Hypothalamus (tissue), 51 donors: ENCODE measurements around the gene DHRSX.
"Not testable (repeated sequence)": the region's sequence is repeated elsewhere in the genome, so short reads cannot be mapped to it uniquely, and the experiment has no call there.

Experiments used
- DNase-seq, 51 donors: peaks; one replicate each; lab custom pipeline; 2025; lab: John Stamatoyannopoulos, UW

DHRSX gene

GRCh38 chrX:2376166-2376565 is 124.6 kb downstream of the DHRSX start:
- DNase-seq: no peak

GRCh38 chrX:2374086-2374485 is 126.7 kb downstream of the DHRSX start:
- DNase-seq: no peak

DNA sequence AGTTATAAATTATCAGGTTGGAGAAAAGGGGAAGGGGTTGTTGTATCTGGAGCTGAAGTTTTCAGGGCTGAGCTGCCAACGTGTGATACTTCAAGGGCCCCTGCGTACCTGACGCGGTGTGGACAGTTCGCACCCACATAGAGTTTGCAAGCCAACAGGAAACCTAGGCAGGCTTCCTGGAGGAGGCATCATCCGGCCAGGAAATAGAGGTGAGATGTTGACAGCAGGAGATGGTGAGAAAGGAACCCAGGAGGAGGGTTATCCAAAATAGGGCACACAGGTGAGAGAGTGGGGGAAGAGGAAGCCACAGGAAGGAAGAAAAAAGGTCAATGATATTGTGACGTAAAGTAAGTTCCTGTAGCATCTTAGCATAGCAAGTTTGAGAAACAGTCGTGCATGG is 127.2 kb downstream of the DHRSX start:
- DNase-seq: no peak

GRCh38 chrX:2371026-2371711 is 129.6 kb downstream of the DHRSX start:
- DNase-seq: no peak

DNA sequence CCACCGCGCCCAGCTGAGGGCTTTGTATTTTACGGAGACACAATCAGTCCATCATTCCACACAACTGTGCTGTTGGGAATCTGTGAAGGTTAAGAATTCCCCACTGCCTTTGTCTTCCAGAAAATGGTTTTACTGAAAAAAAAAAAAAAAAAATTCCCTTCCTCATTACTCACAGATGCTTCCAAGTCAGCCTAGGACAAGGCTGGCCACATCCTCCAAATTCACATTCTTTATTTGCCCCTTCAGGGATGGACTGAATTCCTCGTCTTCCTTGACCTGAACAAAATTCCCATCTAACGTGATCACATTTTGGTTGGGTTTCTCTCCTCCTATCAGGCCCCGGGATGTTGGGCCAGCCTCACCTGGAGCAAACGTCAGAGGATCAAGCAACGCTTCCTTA is 130.3 kb downstream of the DHRSX start:
- DNase-seq: no peak

DNA sequence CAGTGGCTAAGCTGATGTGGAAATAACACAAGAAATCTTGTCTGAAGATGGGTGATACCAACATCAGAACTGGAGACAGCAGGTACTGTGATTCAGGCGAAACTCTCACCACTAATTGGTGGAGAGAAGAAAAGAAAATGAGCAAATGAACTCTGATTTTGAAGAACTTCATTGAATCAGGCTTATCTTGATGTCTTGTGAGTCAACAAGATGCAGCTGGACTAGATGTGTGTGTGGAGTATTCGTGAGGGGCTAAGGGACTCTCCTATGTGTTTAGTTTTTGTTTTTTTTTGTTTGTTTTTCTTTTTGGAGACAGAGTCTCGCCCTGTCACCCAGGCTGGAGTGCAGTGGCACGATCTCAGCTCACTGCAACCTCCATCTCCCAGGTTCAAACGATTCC is 131.6 kb downstream of the DHRSX start:
- no peak for DNase-seq

GRCh38 chrX:2360731-2361130 is 140.0 kb downstream of the DHRSX start:
- DNase-seq: no peak

DNA sequence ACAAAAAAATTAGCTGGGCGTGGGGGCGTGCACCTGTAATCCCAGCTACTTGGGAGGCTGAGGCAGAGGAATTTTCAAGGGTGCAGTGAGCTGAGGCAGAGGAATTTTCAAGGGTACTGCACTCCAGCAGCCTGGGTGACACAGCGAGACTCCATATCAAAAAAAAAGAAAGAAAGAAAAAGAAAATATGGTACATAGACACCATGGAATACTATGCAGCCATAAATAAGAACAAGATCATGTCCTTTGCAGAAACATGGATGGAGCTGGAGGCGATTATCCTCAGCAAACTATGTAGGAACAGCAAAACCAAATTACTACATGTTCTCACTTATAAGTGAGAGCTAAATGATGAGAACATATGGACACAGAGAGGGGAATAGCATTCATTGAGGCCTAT is 141.3 kb downstream of the DHRSX start:
- not testable (repeated sequence) for DNase-seq

GRCh38 chrX:2351999-2352995 is 148.5 kb downstream of the DHRSX start:
- no peak for DNase-seq

- DNase-seq: no peak
Observed at GRCh38 chrX:2351321-2351720, 149.5 kb downstream of the DHRSX start.

- DNase-seq: not testable (repeated sequence)
Observed at GRCh38 chrX:2350703-2351102, 150.1 kb downstream of the DHRSX start.

DNA sequence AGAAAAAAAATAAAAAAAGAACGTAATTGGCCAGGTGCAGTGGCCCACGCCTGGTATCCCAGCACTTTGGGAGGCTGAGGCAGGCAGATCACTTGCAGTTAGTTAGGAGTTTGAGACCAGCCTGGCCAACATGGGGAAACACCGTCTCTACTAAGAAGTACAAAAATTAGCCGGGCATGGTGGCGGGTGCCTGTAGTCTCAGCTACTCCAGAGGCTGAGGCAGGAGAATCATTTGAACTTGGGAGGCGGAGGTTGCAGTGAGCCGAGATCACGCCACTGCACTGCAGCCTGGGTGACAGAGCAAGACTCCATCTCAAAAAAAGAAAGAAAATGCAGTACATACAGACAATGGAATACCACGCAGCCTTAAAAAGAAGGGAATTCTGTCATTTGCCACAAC is 150.7 kb downstream of the DHRSX start:
- not testable (repeated sequence) for DNase-seq

GRCh38 chrX:2348211-2348610 is 152.6 kb downstream of the DHRSX start:
- no peak for DNase-seq

DNA sequence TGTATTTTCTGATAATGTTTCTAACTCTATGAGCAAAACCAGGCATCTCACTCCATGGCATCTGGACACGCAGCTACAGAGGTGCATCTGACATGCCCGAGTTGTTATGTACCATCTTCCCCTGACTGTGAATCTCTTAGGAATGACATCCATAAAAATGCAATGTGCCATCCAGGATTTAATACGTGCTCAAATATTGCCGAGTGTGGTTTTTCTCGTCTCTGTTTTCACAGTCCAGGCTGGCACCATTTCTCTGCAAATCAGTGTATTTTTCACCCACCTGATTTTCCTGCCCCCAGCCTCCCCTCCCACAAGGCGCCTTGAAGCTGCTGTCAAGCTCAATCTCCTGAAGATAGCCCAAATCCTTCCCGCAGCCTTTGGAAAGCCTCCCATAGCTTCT is 154.6 kb downstream of the DHRSX start:
- DNase-seq: no peak

DNA sequence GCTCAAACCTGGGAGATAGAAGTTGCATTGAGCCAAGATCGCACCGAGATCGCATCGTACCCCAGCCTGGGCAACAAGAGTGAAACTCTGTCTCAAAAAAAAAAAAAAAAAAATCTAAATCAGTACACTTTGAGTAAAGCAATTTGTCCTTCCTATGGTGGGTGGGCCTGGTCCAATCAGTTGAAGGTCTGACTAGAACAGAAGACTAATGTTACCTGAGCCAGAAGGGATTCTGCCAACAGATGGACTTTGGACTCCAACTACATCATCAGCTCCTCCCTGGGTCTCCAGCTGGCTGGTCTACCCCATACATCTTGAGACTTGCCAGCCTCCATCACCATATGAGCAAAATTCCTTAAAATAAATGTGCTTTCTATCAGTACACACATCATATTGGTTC is 155.2 kb downstream of the DHRSX start:
- DNase-seq: no peak

GRCh38 chrX:2343413-2343812 is 157.4 kb downstream of the DHRSX start:
- DNase-seq: no peak

DNA sequence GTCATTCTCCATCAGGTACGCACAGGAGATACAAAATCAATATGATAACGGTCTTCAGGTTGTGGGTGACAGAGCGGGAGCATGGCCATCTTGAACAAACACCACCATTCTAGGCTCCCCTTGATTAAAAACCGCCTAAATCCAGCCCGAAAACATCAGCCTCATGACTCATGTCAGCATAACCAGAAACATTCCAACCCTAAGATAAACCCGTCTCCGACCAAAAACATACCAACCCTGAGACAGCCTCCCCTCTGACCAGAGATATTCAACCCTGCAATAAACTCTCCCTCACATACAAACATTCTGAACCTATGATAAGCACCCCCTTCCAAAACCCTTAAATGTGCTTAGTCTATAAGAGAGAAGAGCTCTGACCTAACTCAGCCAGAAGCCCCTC is 157.9 kb downstream of the DHRSX start:
- DNase-seq: no peak

GRCh38 chrX:2342281-2342688 is 158.5 kb downstream of the DHRSX start:
- no peak for DNase-seq

DNA sequence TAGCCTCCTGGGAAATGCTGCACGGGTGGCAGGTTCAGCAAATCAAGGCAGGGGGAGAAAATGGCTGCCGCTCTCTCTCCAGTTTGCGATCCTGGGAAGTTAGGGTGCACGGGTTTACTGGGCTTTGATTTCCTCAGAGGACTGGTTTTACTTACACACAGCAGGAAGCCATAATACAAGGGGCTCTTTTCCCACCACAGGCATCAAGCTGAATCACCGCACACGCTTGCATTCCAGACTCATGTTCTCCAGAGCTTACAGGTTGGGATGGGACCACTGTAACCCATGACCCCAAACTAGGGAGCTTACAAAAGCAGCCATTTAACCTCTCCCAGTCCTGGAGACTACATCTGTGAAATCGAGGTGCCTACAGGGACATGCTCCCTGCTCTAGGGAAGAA is 159.8 kb downstream of the DHRSX start:
- no peak for DNase-seq

- no peak for DNase-seq
Observed at GRCh38 chrX:2336181-2336580, 164.6 kb downstream of the DHRSX start.

GRCh38 chrX:2334237-2334636 is 166.5 kb downstream of the DHRSX start:
- DNase-seq: no peak

DNA sequence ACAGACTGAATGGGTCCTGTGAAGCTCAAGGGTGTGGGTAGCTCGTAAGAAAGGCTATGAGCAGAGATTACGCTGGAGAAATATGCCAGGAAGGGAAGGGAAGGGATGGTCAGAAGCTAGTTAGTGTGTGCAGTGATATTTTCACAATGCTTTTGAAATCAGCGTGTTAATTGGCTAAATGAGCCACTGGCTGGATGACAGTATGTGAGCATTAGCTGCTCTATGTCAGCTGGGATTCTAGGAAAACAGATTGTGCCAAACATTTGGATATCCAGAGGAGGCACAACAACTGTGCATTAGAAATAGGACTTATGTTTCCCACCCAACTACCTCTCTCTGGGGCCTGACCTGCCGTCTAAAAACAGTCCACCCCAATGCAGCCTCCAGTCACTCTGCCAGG is 168.5 kb downstream of the DHRSX start:
- DNase-seq: no peak
